GM21447 (cell line): ENCODE results near the gene TRIM44.
"Not testable (repeated sequence)": the region's sequence is repeated elsewhere in the genome, so short reads cannot be mapped to it uniquely, and the experiment has no call there.

Experiments
- ATAC-seq: cut with Tn5 transposase; IDR thresholded peaks from one replicate; pipeline ENCODE4 v1.9.1; 2021; ENCODE audit not compliant: unreplicated experiment

TRIM44 gene

GRCh38 chr11:35668350-35668749 lies 5.8 kb downstream of the TRIM44 start:
- not testable (repeated sequence) for ATAC-seq

GRCh38 chr11:35671396-35672127 lies 9.0 kb downstream of the TRIM44 start:
- no peak for ATAC-seq

DNA sequence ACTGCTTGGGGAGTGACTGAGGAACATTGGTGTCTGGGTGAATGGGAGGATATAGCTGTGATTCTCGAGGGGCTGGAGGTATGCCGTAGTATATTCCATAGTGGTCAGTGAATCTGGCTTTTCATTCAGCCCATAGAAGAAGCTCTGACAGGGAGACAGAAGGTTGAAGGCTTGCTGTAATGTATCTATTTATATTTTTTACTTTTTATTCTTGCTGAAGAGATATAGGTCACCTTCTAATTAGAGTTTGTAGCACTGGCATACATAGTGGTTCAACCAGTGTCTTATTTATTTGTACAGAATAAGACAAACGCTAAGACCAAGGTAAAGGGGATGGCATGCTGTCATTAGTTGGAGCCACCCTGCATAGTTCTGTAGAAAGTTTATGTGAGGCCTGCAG lies 10.0 kb downstream of the TRIM44 start:
- ATAC-seq = no peak

DNA sequence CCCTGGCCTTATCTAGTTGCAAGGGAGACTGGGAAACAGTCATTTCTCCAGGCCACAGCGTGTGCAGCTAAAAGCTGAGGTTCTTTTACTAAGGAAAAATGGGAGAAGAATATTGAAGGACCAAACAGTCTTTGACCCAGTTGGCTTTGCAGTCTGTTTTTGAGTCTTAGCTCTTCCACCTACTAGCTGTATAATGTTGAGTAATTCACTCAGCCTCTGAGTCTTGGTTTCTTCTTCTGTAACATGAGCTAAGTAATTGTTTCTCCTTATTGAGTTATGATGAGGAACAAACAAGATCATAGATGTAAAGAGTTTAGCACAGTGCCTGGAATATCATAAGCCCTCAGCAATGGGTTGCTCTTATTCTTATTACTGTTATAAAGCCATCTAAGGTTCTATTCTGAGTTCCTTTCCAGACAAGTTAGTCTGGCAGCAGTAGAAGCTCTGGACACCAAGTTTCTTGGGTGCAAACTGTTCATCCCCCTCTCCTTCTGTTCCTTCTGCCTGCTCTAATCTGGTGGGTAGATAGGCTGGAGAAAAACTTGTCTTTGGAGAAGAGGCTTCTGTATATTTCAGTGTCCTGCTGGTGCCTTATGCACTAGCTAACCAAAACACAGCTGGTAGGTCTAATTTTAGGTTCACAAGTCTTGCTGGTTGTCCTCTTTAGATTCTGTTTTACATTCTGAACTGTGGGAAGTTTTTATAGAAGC lies 13.5 kb downstream of the TRIM44 start:
- peak; percentile 52 for ATAC-seq

DNA sequence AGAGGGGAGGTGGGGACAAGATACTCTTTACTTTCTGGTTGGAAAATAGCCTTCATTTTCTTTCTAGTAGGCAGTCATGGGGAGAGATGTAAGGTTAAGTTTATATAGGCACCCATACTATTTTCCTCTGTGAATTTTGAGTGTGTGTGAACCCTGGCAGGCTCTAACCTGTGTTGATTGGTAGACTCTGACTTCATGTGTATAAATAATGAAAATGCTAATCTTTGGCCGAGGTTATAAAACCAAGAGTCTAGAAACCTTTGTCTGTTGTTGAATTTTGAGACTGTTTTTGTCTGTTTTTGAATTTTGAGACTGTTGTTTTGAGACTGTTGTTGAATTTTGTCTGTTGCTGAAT lies 14.0 kb downstream of the TRIM44 start:
- ATAC-seq = no peak

- ATAC-seq = no peak
Observed at GRCh38 chr11:35677904-35678303, 15.3 kb downstream of the TRIM44 start.

GRCh38 chr11:35678471-35678870 lies 15.9 kb downstream of the TRIM44 start:
- ATAC-seq = no peak

- no peak for ATAC-seq
Observed at GRCh38 chr11:35678975-35679374, 16.4 kb downstream of the TRIM44 start.

- ATAC-seq = no peak
Observed at GRCh38 chr11:35680506-35680905, 17.9 kb downstream of the TRIM44 start.

- ATAC-seq = no peak
Observed at GRCh38 chr11:35681163-35681767, 18.7 kb downstream of the TRIM44 start.

GRCh38 chr11:35682230-35683173 lies 19.9 kb downstream of the TRIM44 start:
- ATAC-seq = no peak

GRCh38 chr11:35683728-35684339 lies 21.3 kb downstream of the TRIM44 start:
- ATAC-seq = peak; percentile 66

GRCh38 chr11:35688023-35688422 lies 25.4 kb downstream of the TRIM44 start:
- no peak for ATAC-seq

GRCh38 chr11:35689081-35689996 lies 26.8 kb downstream of the TRIM44 start:
- no peak for ATAC-seq

DNA sequence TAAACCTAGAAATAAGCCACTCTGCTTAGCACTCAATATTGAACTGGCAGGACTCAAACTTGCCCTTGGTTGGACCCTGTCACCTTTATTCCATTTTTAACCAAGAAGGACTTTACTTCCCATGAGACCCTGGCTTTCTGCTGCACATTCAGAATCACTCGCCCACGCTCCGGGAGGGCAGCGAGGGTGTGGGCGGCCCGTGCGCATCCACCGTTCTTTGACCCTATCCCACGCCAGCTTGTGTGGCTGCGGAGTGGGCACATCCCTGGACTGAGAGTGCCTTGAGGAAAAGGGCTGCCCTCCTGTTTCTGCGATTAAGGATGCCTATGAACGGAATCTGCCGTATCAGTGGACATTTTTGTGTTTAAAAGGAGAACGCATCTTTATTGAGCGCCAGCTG lies 39.6 kb downstream of the TRIM44 start:
- no peak for ATAC-seq

GRCh38 chr11:35709376-35709775 lies 46.8 kb downstream of the TRIM44 start:
- ATAC-seq = no peak

DNA sequence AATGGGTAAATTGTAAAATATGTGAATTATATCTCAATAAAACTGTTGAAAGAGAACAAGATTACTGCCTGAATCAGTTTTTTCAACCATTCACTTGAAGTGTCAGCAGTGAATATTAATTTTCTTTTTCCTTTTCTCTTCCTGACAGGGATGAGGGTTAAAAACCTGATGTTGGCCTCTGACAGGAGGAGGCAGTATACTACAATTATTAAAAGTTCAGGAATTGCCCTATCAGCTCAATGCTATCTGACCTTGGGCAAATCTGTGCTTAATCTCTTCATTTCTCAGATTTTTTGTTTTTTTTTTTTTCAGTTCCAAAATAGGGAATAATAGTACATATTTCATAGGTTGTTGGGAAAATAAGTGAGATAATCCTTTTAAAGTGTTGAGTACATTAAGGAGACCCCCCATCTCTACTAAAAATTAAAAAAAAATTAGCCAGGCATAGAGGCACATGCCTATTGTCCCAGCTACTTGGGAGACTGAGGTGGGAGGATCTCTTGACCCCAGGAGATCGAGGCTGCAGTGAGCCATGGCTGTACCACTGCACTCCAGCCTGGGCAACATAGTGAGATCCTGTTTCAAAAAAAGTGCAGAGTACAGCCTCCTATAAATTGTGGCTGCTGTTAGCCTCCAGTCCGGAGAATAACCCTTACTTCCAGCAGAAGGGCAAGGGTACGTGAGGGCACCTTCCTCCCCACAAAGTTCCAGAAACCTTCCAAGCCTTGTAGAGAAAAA lies 48.8 kb downstream of the TRIM44 start:
- no peak for ATAC-seq

DNA sequence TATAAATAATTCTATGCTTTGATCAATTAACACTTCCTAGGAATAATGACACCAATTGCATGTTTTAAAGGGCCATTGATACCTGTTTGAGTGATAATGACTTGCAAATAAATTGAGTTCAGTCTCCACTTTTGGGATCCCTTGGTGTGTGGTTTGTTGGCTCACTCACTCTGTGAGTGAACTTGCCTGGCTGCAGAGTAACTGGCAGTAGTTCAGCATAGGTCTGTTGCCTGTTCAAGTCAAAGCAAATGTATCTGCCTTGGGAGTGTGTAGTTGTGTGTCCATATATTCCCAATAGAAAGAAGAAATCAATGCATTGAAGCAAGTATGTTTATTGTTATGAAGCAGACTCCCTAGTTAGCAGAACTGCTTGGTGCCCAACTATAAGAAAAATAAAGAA lies 49.3 kb downstream of the TRIM44 start:
- no peak for ATAC-seq

- no peak for ATAC-seq
Observed at GRCh38 chr11:35712533-35712932, 50.0 kb downstream of the TRIM44 start.
